Central memory CD8-positive, alpha-beta T cell (primary cell): ENCODE results near the gene ESRRA.

Source experiments
- ATAC-seq: fragments of 150-1000 bp; cut with Tn5 transposase; replicated peaks from 2 replicates; pipeline ENCODE4 v1.10.0; 2022; ENCODE audit warnings: mild to moderate bottlenecking, moderate FRiP score, moderate number of reproducible peaks; ENCODE audit not compliant: poor library complexity, severe bottlenecking; ENCODE audit errors: extremely low read depth
- DNase-seq, 2 donors: peaks; one replicate each; pipeline ENCODE4 v3.0.0; 2021; ENCODE audit warnings: low spot score in 2 of 2
- H3K27ac Mint-ChIP-seq: one replicate; pipeline ENCODE4 v1.8.0; 2022; ENCODE audit warnings: low read depth, mild to moderate bottlenecking, moderate library complexity, mixed read lengths
- H3K27me3 Mint-ChIP-seq: one replicate; pipeline ENCODE4 v1.8.0; 2022; ENCODE audit warnings: mixed read lengths
- H3K36me3 Mint-ChIP-seq: one replicate; pipeline ENCODE4 v1.8.0; 2022; ENCODE audit warnings: mild to moderate bottlenecking, moderate library complexity, mixed read lengths; ENCODE audit not compliant: insufficient read depth
- H3K4me1 Mint-ChIP-seq: one replicate; pipeline ENCODE4 v1.8.0; 2022; ENCODE audit warnings: mixed read lengths
- H3K4me3 Mint-ChIP-seq: one replicate; pipeline ENCODE4 v1.8.0; 2022; ENCODE audit warnings: mild to moderate bottlenecking, moderate library complexity, mixed read lengths
- H3K9me3 Mint-ChIP-seq: one replicate; pipeline ENCODE4 v1.8.0; 2022; ENCODE audit warnings: mixed read lengths

Gene ESRRA

DNA sequence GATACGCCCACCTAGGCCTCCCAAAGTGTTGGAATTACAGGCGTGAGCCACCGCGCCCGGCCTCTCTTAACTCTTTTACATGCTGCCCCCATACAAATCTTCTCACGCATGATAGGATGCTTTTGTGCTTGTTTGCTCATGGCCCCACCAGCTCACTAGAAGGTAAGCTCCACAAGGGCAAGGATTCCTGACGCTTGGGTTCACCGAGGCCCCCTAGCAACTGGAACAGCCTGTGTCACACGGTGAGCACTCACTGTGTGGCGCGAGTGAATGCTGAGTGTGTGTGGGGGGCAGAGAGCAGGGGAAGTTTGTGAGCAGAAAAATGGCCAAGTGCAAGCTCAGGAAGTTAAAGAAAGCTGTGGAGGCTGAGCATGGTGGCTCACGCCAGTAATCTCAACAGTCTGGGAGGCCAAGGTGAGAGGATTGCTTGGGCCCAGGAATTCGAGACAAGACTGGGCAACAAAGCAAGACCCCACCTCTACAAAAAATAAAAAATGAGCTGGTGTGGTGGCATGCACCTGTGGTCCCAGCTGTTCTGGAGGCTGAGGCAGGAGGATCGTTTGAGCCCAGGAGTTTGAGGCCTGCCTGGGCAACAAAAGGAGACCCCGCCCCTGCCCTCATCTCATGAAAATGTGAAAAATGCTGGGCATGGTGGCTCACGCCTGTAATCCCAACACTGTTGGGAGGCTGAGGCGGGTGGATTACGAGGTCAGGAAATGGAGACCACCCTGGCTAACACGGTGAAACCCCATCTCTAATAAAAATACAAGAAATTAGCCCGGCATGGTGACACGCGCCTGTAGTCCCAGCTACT is 23.2 kb upstream of the ESRRA start:
- Mint-ChIP-seq H3K27me3 (no peaks in the 10 kb centered on the region), H3K27ac (peak overlapping the region; percentile 97), H3K4me3 (peak overlapping the region; percentile 87), H3K9me3 (no peaks in the 10 kb centered on the region), H3K4me1 (peaks cover 16% of the 10 kb centered on the region), H3K36me3 (peaks cover 11% of the 10 kb centered on the region)
- DNase-seq (no peak), ATAC-seq (no peak)

DNA sequence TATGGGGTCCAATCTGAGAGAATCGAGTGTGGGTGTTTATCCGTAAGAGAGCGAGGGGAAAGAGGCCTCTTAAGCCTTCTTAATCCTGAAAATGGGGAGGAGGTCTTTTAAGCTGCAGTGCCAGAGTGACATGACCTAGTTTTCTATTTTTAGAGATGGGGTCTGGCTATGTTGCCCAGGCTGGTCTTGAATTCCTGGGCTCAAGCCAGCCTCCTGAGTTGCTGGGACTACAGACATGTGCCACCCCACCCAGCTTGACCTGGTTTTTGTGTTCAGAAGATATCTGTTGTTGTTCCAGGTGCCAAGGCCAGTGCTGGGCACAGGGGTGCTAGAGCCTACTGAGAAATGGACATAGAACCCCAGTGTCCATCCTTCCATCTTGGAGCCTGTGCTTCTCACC is 22.2 kb upstream of the ESRRA start:
- H3K27me3 Mint-ChIP-seq, result no peaks in the 10 kb centered on the region
- H3K4me3 Mint-ChIP-seq, result peak overlapping the region; percentile 87
- peaks cover 16% of the 10 kb centered on the region for H3K4me1 Mint-ChIP-seq
- no peak for ATAC-seq
- no peaks in the 10 kb centered on the region for H3K9me3 Mint-ChIP-seq
- H3K36me3 Mint-ChIP-seq, result peaks cover 11% of the 10 kb centered on the region
- DNase-seq, result no peak
- peak overlapping the region; percentile 97 for H3K27ac Mint-ChIP-seq

DNA sequence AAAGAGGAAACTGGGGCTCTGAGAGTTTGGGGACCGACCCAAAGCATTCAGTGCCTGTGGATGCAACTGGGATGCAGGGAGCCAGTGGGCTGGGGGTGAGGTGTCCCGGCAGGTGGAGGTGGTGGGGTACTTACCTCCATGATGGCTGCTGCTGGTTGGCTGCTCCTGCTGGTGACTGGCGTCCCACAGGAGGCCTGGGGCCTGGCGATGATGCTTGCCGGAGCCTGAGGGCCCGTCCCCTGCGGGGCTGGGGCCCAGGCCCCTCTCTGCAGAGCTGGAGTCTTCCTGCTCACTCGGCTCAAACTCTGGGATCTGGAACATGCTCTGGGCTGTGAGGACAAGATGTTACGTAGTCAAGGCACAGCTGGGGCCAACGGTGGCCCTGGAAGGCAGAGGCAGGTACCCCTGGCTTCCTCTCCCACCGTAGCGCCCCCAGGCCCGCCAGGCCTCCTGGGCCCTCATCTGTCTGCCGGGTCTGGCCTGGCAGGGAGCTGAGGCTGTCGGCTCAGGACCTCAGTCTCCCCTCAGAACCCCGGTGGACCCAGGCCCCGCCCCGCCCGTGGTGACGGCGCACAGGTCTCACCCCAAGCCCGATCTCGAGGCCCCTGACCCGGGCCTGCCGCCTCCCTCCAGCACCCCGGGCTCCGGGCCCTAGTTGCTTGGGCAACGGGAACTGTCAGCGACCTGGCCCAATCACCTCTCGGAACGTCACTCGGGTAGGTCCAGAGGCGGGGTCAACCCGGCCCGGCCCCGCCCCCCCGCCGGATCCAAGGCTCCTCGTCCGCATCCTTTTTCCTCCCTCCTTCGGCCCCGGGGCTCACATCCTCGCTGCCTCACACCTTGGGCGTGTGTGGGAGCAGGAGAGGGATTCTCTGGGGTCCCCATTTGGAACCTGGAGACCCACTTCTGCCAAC is 21.0 kb upstream of the ESRRA start, which contains the start of gene BAD:
TSS of gene BAD (minus strand) at position 618 of the 914 bp plus-strand sequence. CDS start at position 321, 297 bp downstream.
- peak within 1 kb of the TSS; percentile 97 for H3K27ac Mint-ChIP-seq
- peaks cover 19% of the 10 kb centered on the region for H3K4me1 Mint-ChIP-seq
- no peaks in the 10 kb centered on the region for H3K27me3 Mint-ChIP-seq
- ATAC-seq (peak; percentile 81), DNase-seq (peak; percentile 78 to 86)
- peak within 1 kb of the TSS; percentile 87 for H3K4me3 Mint-ChIP-seq
- no peaks in the 10 kb centered on the region for H3K9me3 Mint-ChIP-seq
- H3K36me3 Mint-ChIP-seq, result peaks cover 9% of the 10 kb centered on the region

DNA sequence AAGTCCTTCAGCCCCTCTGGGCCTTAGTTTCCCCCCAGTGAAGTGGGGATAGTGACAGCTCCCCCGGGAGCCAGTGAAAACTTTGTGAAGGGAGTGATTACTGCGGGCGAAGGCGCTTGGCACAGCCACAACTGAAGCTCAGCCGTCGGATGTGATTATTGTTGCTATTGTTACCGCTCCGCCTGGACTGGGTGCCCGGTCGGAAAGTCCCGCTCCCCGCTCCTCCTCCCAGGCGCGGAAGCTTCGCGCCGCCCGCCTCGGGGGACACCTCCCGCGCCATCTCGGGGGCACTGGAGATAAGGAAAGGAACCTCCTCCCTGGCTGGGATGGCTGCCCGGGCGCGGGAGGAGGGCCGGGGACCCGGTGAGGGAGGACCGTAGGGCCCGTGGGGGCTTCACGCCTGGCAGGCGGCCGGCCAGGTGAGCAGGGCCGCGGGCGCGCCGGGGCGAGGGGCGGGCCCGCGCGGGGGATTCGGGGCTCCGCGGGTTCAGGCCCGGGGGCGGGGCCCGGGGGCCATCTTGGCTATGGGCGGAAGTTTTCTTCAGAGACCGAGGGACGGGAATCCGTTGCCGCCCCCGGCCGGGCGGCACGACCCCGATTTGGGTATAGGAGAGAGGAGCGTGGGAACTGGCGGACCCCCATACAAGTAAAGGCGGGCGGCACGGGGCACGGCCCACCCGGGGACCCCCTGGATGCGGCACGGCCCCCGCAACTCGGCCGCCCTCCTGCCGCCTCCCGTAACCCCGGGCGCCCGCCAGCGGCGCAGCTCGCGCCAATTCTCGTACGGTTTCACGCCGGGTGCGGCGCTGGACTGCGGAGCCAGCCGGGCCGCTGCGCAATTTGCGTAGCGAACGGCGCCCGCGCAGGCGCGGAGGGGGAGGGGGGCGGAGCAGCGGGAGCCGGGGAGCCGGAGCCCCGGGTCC is 20.1 kb upstream of the ESRRA start, which contains the start of gene GPR137:
TSS of gene GPR137 (plus strand) at position 887 of the 923 bp plus-strand sequence. CDS start 677 bp downstream, outside the sequence.
- Mint-ChIP-seq H3K27ac (peak within 1 kb of the TSS; percentile 97), H3K9me3 (no peaks in the 10 kb centered on the region), H3K27me3 (no peaks in the 10 kb centered on the region), H3K4me3 (peak within 1 kb of the TSS; percentile 87), H3K4me1 (peaks cover 20% of the 10 kb centered on the region), H3K36me3 (peaks cover 9% of the 10 kb centered on the region)
- peak; percentile 80 for ATAC-seq
- DNase-seq, result peak; percentile 91 to 96

DNA sequence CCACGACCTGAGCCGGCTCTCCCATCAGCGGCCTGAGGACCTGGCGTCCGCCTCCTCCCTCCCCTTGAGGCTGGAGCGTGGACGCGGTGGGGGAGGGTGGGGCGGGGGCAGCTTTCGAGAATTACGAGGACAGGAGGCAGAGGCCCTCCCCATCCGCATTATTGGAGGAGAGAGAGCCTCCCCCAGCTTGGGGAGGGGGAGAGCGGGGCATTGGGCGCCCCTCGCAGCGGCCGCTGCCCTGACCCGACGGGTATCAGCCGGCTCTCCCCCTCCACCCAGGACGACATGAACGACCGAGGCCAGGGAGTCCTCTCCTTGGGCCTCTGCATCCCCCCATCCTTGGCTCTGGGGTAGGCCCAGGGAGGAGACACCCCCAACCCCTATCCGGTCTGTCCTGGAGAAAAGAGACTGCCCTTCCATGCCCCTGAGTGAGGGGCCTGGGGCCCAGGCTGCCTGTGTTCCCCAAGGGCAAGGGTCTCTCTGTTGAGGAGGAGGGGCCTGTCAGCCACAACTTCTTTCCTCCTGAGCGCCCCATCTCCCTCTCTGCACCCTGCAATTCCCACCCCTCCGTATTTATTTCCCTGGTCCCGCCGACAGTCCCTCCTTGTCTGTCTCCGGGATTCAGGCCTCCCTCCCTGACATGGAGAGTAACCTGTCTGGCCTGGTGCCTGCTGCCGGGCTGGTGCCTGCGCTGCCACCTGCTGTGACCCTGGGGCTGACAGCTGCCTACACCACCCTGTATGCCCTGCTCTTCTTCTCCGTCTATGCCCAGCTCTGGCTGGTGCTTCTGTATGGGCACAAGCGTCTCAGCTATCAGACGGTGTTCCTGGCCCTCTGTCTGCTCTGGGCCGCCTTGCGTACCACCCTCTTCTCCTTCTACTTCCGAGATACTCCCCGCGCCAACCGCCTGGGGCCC is 19.2 kb upstream of the ESRRA start:
- Mint-ChIP-seq H3K9me3 (no peaks in the 10 kb centered on the region), H3K4me3 (peak overlapping the region; percentile 87), H3K27me3 (peaks cover 9% of the 10 kb centered on the region), H3K4me1 (peaks cover 25% of the 10 kb centered on the region), H3K27ac (peak overlapping the region; percentile 97), H3K36me3 (peaks cover 9% of the 10 kb centered on the region)
- no peak for DNase-seq
- no peak for ATAC-seq

DNA sequence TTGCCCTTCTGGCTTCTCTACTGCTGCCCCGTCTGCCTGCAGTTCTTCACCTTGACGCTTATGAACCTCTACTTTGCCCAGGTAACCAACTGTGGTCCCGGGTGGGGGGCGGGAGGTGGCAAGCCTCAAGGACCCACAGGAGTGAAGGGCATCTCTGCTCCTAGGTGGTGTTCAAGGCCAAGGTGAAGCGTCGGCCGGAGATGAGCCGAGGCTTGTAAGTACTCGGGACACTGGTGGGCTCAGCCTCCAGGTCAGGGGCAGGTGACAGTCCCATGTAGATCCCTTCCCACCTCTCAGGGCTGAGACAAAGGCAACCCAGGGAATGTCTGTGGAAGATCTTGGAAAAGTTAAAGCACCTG is 18.5 kb upstream of the ESRRA start:
- peak overlapping the region; percentile 88 for H3K27ac Mint-ChIP-seq
- ATAC-seq (no peak), DNase-seq (no peak)
- H3K9me3 Mint-ChIP-seq, result no peaks in the 10 kb centered on the region
- H3K27me3 Mint-ChIP-seq, result peaks cover 9% of the 10 kb centered on the region
- peaks cover 6% of the 10 kb centered on the region for H3K36me3 Mint-ChIP-seq
- peak overlapping the region; percentile 87 for H3K4me3 Mint-ChIP-seq
- H3K4me1 Mint-ChIP-seq, result peaks cover 25% of the 10 kb centered on the region

DNA sequence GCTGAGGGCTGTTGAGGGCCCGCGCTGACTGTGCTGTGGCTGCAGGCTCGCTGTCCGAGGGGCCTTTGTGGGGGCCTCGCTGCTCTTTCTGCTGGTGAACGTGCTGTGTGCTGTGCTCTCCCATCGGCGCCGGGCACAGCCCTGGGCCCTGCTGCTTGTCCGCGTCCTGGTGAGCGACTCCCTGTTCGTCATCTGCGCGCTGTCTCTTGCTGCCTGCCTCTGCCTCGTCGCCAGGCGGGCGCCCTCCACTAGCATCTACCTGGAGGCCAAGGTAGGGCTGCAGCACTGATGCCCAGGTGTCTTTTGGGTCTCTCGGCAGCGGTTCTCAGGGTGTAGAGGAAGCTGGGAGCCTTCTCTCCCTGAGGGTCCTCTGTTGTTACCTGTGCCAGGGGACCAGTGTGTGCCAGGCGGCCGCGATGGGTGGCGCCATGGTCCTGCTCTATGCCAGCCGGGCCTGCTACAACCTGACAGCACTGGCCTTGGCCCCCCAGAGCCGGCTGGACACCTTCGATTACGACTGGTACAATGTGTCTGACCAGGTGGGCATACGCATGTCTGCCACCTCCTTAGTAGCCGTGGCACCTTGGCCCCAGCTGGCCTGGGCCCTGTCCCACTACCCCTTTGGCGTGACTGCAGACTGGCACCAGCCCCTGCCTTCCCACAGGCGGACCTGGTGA is 17.5 kb upstream of the ESRRA start:
- ATAC-seq (no peak), DNase-seq (no peak)
- Mint-ChIP-seq H3K4me1 (peaks cover 29% of the 10 kb centered on the region), H3K9me3 (no peaks in the 10 kb centered on the region), H3K27ac (no peak overlapping the region), H3K4me3 (peak overlapping the region; percentile 23), H3K36me3 (peaks cover 6% of the 10 kb centered on the region), H3K27me3 (peaks cover 17% of the 10 kb centered on the region)

DNA sequence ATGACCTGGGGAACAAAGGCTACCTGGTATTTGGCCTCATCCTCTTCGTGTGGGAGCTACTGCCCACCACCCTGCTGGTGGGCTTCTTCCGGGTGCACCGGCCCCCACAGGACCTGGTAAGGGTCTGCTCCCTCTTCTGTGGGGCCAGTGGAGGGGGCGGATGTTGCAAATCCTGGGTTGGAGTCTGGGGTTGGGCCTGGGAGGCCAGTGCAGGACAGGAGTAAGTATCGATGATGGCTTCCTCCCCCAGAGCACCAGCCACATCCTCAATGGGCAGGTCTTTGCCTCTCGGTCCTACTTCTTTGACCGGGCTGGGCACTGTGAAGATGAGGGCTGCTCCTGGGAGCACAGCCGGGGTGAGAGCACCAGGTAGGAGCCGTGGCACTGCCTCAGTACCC is 17.0 kb upstream of the ESRRA start:
- peaks cover 22% of the 10 kb centered on the region for H3K27me3 Mint-ChIP-seq
- no peak for DNase-seq
- ATAC-seq, result no peak
- no peaks in the 10 kb centered on the region for H3K9me3 Mint-ChIP-seq
- H3K4me1 Mint-ChIP-seq, result peaks cover 29% of the 10 kb centered on the region
- peak overlapping the region; percentile 23 for H3K4me3 Mint-ChIP-seq
- no peak overlapping the region for H3K27ac Mint-ChIP-seq
- peaks cover 6% of the 10 kb centered on the region for H3K36me3 Mint-ChIP-seq

DNA sequence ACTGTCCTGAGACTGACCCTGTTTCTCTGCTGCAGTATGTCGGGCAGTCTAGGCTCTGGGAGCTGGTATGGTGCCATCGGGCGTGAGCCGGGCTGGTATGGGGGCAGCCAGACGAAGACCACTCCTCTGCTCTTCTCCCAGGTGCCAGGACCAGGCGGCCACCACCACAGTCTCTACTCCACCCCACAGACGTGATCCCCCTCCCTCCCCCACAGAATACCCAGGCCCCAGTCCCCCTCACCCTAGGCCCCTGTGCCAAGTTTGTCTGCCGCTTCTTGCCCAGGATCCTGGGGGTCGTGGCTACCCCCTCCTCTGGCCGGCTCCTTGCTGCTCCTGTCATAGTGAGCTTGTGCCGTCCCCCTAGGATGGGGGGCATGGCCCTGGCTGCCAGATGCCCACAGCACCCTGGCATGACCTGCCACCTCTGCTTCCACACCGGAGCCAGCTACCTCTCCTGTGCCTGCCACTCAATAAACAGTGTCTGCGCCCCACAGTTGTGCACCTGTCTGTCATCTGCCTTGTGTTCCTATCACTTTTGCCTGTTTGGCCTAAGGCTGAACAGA is 16.2 kb upstream of the ESRRA start:
- H3K4me3 Mint-ChIP-seq, result no peak overlapping the region
- H3K27me3 Mint-ChIP-seq, result peaks cover 29% of the 10 kb centered on the region
- peaks cover 25% of the 10 kb centered on the region for H3K4me1 Mint-ChIP-seq
- DNase-seq (no peak), ATAC-seq (no peak)
- H3K9me3 Mint-ChIP-seq, result no peaks in the 10 kb centered on the region
- peaks cover 6% of the 10 kb centered on the region for H3K36me3 Mint-ChIP-seq
- no peak overlapping the region for H3K27ac Mint-ChIP-seq

DNA sequence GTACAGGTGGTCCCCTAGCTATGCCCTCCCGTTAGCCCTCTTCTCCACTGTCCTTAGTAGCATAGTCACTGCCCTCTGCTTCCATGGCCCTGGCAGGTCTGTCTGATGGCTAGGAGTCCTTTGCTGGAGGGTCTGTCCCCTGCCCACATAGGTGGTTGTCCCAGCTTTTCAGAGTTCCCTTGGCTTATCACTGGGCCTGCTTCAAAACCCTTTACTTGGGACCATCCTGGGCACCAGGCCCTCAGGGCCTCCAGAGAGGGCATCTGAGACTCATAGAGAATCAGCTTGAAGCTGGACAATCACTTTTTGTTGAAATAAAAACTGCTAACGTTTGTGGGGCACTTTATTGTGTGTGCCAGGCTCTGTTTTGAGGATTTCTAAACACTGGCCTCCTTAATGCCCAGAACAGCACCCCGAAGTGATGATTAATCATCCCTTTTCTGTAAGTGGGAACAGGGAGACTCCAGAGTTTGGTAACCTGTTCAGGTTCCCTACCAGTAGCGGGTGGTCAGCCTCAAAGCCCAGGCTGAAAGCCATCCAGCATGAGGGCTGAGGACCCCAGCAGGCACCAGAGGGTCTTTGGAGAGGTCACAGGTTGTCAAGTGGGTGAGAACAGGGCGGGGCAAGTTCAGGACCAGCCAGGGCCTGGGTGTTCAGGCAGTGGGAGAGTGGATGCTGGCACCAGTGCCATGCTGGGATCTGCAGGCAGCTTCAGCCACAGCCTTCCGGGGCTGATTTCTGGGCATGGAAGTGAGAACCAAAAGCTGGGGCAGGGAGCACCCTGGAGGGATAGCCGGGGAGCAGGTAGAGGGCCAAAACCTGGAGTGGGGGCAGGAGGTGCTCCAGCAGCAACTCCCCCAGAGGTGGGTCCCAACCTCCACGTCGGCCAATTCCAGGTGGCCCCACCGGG is 14.7 kb upstream of the ESRRA start:
- peaks cover 45% of the 10 kb centered on the region for H3K27me3 Mint-ChIP-seq

More for the DNA sequence above, 14.7 kb upstream of the ESRRA start:
- no peak overlapping the region for H3K27ac Mint-ChIP-seq
- H3K4me3 Mint-ChIP-seq, result peak overlapping the region; percentile 72
- no peak for DNase-seq
- H3K36me3 Mint-ChIP-seq, result peaks cover 1% of the 10 kb centered on the region
- peaks cover 23% of the 10 kb centered on the region for H3K4me1 Mint-ChIP-seq
- H3K9me3 Mint-ChIP-seq, result no peaks in the 10 kb centered on the region
- no peak for ATAC-seq
